ENCODE results near the gene MGST2.
A peak's percentile ranks its signal among the peaks of the same experiment; 100 is the strongest.

The MGST2 gene

DNA sequence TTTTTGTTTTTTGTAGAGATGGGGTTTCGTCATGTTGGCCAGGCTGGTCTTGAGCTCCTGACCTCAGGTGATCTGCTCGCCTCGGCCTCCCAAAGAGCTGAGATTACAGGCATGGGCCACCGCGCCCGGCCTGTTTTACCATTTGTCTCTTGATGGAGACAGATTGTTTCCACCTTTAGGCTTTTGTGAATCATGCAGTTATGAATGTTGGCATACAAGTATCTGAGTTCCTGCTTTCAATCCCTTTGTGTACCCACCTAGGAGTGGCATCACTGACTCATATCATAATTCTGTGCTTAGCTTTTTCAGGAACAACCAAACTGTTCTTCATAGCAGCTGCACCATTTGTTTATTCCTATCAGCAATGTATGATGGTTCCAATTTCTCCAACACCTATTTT is 20.2 kb upstream of the MGST2 start:
- no peak for DNase-seq

DNA sequence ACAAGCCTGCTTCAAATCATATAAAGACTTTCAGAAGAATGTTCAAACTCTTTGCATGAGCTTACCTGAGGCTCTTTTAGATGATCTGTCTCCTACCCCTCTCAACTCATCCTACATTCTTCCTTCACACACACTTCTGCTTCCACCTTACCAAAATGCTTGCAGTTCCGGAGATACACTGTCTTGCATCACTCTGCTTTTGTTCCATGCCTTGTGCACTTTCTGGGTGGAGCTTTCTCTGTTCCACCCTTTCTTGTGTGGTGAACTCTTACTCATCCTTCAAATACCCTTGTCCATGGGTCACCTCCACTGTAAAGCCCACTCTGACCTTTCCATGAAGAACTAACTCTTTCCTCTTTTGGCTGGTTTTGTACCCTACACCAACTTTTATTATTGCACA is 18.4 kb upstream of the MGST2 start:
- DNase-seq, result no peak

DNA sequence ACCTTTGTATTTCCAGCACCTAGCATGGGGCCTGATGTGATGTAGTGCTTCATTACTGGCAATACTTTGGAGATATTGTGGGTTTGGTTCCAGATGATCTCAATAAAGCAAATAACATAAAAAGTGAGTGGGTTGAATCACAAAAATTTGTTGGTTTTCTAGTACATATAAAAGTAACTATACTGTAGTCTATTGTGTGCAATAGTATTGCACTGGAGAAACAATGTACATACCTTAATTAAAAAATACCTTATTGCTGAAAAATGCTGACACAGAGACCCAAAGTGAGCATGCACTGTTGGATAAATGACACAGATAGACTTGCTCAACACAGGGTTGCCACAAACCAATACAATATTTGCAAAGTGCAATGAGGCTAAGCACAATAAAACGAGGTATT is 17.7 kb upstream of the MGST2 start:
- no peak for DNase-seq

DNA sequence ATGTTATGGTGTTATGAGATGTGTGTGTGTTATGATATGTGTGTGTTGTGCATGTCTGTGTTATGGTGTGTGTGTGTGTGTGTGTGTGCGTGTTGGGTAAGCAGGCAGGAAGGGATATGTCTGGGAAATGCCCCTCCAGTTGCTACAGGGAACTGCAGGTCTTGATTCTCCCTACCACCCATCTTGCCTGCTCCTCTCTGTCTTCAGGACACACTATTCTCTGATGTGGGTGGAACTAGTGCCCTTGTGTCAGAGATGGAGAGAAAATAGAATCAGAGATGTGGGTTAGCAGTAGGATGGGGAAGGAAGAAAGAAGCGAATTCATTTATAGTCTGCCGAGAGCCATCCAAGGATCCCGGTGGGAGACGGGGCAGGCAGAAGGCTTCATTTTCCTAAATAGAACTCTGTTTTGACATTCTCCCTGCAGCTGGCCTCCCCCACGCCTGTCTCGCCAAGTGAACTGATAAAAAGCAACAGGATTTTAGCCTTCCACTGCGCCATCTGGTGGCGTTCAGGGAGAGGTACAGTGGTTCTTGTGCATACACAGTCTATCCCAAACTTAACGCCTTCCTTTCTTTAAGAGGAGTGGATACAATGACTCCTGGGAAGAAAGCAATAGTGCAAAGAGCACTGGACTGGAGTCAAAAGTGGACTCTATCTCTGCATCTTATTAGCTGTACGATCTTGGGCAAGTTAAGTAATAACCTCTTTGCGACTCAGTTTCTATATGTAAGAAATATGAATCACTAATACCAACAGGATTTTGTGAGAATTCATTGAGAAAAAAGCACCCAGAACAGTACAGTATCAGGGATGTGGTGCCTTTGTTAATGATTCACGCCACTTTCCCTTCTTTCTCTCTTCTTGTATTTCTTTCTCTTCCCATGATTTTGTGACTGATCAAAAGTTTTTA is 14.1 kb upstream of the MGST2 start:
- DNase-seq, result peak; percentile 68

DNA sequence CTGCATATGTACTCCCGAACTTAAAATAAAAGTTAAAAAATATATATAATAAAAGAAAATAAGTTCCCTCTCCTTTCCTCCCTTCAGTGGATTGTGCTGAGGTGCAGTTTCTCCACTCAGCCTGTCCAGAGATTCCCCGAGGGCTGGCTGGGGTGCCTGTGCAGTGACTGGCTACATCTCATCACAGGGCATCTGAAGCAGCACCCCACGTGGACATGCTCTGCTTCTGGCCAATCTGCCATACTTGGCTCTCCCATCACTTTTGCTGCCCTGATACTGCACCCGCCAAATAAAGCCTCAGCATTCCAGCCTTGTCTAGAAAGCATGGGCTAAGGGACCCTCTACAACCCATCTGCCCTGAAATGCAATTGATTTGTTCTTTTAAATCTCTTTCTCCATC is 11.1 kb upstream of the MGST2 start:
- DNase-seq, result no peak

DNA sequence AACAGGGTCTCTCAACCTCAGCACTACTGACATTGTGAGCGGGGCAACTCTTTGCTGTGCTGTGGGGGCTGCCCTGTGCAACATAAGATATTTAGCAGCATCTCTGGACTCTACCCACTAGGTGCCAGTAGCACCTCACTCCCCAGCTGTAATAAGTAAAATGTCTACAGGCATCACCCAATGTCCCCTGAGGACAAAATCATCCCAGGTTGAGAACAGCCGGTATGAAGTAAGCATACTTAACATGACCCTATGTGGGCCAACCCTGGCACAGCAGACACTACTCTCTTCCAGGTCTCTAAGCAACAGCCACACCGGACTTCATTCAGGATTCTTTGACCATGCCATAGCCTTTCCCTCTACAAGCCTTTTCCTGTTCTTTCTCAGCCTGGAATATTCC is 10.5 kb upstream of the MGST2 start:
- DNase-seq, result peak; percentile 48

DNA sequence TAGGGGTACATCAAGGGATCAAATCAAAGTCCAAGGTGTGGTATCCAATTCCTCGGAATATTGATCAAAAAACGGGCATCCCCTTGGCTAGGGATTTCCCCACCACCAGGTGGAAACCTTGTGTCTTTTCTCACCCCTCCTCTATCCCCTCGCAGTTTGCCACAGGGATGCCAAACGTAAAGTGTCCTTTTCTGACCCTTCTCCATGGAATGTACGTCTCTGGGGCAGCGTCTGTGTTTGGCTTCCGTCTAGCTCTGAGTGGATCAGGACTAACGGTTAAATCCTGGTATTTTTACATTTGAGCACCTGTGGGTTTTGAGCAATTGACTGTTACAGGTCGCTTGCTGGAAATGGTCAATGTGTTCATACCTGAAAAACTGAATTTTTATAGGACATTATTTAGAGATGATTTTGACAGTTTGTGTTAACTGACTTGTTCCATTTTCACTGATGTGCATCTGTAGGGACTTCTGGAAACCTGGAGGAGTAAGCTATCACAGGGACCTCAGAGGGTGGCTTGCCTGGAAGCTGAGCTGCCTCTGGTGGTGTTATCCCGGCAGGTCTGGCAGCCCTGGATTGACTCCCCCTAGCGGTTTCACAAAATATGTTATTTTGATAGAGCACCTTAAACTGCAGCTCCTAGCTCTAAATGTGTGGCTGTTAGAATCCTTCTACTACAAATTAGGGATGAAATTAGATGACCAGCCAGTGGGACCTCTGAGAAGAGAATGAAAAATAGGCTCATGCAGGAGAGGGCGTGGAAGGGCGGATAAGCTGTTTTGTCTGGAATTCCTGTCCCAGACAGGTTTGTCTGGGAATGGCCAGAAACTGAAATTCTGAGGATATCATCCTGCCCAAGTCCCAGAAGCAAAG is 8.8 kb upstream of the MGST2 start:
- peak; percentile 69 for DNase-seq

DNA sequence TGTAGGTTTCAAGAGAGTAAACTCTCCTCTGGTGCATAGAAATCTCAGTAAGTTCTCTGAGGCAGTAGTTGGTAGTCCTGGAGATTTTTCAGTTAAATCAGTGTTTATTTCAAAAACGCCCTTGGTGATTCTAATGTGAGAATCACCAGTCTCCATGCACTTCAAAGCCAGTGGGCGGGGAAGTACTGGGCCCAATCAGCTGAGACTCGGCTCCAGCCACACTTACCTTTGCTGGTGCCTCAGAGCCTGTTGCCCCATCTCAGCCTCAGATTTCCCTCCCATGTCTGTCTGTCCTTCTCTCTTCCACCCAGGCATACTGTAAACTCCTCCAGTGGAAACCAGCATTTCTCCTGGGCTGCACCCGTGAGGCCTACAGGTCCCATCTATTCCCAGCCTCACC is 7.4 kb upstream of the MGST2 start:
- no peak for DNase-seq

DNA sequence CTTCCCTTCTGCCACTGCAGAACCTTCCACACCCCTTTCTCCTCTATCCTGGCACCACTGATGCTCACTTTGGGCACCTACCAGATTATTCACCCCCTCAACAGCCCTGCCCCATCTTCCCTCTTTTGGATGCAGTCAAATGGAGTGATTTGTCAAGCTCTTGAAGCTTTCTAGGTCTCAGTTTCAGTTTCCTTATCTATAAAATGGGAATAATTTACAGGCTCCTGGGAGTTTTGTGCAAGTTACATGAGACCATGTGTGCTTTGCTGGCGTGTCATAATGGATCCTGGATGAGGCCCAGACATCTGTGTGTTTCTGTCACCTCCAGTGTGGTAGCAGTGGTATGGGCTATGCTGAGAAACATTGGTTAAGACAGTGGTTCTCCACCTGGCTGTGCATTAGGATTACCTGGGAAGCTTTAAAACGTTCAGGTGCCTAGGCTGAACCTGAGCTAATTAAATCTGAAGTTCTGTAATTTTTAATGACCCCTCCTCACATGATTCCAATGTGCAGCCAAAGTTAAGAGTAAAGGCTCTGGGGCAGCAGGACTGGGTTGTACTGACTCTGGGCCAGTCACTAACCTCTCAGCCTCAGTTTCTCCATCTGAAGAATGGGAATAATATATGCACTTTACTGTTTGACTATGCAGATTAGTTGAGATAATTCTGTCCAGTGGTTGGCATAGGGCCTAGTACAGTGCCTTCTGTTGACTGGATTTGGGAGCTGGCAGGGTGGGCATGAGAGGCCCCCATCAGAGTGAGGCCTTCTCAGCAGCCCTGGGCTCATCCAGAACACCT is 6.8 kb upstream of the MGST2 start:
- no peak for DNase-seq

DNA sequence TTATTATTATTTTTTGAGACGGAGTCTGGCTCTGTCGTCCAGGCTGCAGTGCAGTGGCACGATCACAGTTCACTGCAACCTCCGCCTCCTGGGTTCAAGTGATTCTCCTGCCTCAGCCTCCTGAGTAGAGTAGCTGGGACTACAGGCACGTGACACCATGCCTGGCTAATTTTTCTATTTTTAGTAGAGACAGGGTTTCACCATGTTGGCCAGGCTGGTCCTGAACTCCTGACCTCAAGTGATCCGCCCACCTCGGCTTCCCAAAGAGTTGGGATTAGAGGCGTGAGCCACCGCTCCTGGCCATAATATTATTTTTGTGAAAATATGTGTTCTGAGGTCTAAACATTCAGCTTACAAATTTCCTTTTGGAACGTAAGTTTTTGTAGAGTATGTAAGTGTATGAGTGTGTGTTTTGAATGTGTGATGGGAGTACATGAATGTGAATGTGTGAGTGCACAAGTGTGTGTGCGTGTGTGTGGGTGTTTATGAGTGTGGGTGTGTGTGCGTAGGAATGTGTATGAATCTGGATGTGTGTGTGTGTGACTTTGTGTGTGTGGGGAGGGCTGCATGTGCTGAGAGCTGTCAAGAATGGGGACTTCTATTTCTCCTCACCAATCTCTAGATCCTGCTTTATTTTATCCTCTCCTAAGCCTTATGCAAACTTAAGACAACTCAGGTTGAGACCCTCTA is 5.7 kb upstream of the MGST2 start:
- DNase-seq, result no peak

DNA sequence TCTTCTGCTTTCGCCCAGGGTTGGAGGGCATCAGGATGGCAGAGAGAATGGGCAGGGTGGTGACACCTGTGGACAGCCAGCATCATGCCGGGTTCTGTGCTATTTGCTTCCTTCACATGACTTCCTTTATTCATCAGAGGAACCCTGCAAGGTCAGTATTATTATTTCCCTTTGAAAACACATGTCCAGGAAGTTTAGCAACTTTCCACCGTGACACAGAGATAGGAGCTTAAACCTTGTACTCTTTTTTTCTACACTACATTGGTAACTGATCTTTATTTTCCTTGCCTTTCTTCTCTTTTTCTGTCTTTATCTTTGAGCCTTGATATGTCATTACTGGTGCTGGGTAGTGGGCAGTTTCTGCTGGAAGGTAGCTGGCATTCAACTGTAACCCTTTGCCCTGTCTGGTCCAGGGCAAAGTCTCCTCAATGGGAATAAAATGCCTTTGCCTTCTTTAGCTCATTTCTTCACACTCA is 5.0 kb upstream of the MGST2 start:
- no peak for DNase-seq

DNA sequence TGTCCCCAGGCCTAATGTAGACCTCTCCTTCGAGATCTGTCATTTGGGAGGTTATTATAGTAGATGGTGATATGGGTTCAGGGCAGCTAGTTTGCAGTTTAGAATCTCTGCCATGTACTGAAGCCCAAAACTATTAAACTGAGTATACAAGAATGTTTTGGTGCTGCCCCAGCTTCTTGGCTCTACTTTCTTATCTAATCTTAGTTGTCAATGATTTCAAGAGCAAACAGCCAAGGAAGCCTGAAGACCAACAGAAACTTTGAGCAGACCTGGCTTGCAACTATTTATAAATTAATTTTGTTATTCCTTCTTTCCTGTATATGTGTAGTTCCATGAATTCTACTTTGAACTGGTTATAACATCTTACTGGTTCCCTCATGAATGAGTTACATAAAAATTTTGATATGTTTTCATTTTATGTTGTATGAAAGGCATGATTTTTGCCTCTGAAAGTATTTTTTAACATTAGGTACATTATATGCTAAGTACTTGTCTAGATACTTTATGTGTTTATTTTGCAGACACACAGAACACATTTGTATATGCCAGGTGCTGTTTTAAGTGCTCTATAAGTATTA is 2.0 kb upstream of the MGST2 start:
- DNase-seq, result no peak

DNA sequence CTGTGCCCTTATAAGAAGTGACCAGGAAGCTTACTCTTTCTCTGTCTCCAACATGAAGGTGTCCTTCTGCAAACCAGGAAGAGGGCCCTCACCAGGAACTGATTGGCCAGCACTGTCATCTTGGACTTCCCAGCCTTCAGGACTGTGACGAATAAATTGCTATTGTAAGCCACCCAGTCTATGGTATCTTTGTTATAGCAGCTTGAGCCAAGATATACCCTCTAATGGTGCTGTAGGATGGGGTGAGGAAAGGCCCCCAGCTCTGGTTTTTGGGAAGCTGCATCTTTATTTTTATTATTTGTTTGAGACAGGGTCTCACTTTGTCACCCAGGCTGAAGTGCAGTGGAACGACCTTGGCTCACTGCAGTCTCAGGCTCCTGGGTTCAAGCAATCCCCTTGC is 1.2 kb upstream of the MGST2 start:
- DNase-seq, result no peak

DNA sequence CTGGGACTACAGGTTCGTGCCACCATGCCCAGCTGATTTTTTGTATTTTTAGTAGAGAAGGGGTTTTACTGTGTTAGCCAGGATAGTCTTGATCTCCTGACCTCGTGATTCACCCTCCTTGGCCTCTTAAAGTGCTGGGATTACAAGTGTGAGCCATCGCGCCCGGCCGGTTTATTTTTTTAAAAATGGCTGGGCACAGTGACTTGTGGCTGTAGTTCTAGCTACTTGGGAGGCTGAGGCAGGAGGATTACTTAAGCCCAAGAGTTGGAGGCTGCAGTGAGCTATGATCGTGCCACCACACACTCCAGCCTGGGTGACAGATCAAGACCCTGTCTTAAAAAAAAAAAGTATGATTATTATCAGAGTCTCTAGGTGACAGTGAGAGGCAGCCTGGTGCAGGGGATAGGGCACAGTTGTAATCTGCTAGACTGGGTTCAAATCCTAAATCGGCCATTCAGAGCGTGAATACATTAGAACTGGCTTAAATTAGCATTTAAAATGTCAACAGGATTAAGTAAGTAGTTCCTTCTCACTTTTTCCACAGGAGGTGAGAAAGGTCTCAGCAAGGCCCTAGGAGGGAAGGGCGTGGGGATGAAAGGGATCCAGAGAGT is 435 bp upstream of the MGST2 start:
- no peak for DNase-seq

DNA sequence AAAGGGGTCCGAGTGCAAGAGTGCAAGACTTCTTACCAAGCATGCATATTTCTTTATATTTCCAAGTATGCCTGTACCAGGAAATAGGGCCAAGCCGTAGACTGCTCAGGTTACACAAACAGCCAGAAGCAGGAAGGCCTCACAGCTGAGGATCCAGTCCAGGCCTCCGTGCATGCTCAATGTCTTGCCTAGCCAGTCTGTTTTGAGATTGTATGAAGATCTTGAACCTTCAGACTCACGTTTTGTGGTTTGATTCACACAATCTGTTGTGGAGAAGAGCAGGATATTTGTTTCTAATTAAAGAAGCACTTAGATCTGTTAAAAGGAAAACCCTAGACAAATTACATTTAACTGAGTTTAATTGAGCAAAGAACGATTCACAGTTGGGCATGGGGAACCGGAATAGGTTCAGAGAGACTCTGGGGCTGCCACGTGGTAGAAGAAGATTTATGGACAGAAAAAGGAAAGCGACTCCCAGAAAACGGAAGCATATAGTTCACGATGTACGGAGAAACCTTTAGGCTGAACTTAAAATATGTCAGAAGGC is 1.2 kb downstream of the MGST2 start:
- DNase-seq, result peak; percentile 60

DNA sequence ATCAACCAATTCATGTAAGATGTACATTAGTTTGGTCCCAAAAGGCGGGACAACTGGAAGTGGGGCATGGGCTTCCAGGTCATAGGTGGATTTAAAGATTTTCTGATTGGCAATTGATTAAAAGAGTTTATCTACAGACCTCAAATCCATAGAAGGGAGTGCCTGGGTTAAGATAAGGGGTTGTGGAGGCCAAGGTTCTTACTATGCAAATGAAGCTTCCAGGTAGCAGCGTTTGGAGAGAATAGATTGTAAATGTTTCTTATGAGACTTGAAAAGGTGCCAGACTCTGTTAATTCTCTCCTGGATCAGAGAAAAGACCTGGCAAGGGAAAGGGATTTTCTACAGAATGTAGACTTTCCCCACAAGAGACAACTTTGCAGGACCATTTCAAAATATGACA is 2.4 kb downstream of the MGST2 start:
- no peak for DNase-seq

DNA sequence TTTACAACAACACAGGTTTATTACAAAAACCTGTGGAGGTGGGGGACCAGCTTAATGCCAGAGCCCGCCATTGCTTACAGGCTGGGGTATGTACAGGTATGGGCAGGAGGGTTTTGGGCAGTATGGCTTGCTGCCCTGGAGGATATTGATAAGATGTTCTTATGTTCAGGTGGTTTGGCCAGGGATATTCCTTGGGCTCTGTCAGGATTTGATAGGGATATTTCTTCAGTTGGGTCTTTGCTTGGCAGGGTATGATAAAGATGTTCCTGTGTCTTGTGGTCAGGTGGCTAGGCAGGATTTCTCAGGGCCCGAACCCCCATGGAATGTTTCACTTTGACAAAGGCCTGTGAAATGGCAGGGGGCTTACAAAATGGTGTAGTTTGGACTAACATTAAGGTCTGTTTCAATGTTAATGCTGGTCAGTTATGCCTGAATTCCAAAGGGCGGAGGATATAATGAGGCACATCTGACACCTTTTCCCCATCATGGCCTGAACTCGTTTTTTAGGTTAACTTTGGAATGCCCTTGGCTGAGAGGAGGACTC is 3.1 kb downstream of the MGST2 start:
- no peak for DNase-seq

DNA sequence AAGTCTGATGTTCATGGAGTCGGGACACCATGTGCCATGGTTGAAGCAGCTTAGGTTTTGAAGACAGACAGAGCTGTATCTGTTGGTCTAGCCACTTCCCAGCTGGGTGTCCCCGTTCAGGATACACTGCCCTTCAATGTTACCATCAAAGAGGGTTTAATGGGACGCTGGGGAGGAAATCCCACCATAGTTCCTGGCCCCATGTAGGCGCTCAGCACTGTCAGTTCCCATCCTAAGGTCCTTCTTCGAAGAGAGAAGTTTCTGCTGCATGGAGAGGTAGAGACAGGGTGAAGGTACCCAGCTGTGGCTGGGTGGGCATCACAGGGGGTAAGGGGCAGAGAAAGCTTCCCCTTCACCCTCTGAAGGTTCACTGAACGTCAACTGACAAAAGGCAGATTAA is 3.7 kb downstream of the MGST2 start:
- no peak for DNase-seq

DNA sequence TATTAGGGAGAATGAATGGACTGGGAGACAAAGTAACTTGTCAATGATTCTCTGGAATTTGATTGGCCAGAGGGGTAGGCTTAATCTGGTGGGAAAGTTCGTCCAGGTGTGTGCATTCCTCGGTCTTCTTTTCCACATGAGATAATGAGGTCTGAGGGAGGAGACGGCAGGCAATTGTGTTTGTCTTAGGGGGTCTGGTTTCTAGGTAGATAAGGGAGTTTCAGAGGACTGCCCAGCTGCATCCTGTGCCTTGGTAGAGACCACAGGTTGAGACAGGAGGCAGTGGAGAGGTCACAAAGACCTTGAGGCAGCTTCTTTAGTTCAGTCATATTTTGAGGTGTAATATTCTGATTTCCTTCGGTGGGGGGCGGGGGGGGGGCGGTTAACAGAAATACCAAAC is 4.3 kb downstream of the MGST2 start:
- DNase-seq, result no peak

DNA sequence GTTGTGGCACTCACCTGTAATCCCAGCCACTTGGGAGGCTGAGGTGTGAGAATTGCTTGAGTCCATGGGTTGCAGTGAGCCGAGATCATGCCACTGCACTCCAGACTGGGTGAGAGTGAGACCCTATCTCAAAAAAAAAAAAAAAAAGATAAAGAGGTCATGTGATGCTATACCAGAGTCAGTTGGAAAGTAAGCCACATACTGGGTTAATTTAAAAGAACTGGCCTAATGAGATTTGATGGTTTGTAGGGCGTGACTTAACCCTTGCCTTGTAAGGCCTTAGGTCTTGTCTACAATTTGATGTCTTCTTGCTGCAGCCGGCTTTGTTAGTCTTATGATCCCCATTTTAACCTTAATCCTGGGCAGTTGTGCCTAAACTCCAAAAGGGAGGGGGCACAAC is 5.2 kb downstream of the MGST2 start:
- no peak for DNase-seq

DNA sequence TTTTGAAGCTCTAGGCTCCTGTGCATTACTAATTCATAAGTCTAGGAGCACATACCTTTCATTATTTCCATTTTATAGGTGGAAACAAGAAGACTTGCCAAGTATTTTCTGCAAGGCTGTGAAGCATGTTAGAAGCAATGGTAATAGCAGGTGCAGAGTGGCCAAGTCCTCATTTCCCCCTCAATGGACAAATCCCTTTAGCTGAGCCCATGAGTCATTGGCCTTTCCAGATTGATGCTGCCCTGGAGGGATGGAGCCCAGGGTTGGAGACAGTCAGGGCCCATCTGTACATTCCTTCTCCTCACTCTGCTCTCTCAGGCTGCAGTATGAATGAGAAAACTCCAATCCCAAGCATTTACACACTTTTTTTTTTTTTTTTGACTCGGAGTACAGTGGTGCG is 6.6 kb downstream of the MGST2 start:
- DNase-seq, result no peak
